HG02981 (cell line): ENCODE results near the gene FILIP1.

ENCODE experiments used
- ATAC-seq: cut with Tn5 transposase; IDR thresholded peaks from one replicate; pipeline ENCODE4 v1.9.1; 2021; ENCODE audit warnings: mild to moderate bottlenecking, moderate library complexity; ENCODE audit not compliant: unreplicated experiment

The FILIP1 gene

GRCh38 chr6:75494290-75494689 lies 690 bp upstream of the FILIP1 start:
- ATAC-seq = no peak

DNA sequence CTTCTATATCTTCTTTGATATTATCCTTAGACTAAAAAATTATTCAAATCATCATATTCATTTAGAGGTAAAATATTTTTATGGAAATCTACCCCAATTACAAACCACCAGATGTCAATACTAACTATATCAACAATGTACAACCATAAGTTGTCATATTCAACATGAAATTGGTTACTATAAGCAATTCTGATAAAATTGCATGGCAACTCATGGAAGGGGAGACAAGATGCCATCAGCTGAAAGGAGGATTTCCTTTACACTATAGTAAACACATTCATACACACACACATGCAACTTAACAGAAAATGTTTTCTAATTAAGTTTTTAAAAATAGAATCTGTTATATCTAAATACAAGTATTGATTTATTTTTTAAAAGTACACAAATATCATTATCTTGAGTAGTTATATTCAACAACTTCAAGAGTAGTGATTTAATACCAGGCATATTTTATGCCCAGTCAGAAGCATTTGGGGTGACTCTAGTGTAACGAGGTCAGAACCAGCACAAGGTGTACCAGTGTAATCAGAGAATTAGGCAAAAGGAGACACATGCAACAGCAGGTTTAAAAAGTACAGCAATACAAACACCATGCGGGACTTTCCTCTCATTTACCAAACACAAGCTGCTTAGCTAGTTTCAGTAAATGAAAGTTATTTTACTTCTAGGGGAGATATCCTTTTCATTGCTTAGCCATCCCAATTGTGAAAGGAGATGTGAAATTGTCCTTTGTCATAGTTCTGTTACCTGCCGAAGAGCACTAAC lies 1.0 kb downstream of the FILIP1 start:
- ATAC-seq = no peak

DNA sequence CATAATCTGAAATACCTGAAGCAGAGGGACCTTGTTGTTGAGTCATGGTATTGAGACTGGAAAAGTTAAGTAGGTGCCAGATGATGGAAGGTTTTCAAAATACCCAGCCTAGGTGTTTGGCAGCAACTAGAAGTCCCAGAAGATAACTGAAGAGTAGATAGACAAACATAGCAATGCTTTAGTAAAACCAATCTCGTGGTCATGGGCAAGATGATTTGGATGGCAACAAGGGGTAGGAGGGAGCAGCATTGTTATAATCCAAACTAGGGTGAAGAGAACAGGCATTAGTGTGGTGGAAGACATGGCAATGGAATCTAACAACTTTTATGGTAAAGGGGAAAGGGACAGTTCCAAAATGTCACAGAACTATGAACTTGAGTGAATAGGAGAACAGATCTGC lies 2.3 kb downstream of the FILIP1 start:
- ATAC-seq = no peak

- ATAC-seq = no peak
Observed at GRCh38 chr6:75490706-75491105, 2.9 kb downstream of the FILIP1 start.

DNA sequence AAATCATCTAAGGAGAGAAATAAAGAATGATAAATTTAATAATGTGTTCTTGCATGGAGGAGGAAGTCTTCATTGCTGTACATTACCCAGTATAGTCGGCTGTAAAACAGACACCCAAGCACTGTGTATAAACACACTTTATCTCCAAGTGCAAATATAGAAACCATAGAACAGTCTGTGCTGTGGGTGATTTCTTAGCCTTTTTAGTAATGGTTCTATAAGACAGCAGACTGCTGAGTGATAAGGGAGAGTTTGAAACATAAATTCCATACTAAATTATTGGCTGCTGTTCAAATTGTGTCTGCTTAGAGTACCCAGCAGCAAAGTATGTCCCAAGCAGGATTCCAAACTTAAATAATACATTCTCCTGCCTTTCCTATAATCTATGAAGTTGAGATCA lies 4.6 kb downstream of the FILIP1 start:
- no peak for ATAC-seq

GRCh38 chr6:75488033-75488432 lies 5.6 kb downstream of the FILIP1 start:
- ATAC-seq = no peak

DNA sequence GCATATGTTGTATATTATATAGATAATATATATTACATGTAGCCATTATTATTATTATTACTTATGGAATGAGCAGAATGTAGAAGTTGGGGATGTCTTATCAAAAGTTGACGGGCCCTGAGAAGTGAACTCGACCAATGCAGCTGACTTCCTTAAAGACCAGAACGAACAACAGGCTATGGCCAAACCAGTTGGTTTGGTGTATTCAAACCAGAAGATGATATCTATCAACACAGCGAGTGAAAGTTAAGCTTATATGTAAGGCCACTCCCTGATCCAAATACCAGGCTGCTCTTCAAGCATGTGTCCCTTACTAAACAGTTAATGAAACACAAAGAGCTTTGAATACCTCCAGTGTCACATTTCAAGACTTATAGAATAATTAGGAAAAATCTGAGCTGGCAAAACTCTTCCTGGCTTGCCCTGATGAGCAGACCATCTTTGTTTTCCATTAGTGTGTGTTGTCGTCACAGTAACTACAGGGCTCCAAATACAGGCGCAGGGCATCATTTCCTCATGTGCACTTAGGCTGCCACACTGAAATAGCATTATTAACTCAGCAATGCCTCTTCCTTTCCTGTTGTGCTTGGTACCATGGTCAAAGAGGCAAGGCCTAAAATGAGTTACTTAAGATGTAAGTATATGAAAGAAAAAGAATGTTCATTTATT lies 6.6 kb downstream of the FILIP1 start:
- no peak for ATAC-seq

- ATAC-seq = peak; percentile 100
Observed at GRCh38 chr6:75484535-75484934, 9.1 kb downstream of the FILIP1 start.

DNA sequence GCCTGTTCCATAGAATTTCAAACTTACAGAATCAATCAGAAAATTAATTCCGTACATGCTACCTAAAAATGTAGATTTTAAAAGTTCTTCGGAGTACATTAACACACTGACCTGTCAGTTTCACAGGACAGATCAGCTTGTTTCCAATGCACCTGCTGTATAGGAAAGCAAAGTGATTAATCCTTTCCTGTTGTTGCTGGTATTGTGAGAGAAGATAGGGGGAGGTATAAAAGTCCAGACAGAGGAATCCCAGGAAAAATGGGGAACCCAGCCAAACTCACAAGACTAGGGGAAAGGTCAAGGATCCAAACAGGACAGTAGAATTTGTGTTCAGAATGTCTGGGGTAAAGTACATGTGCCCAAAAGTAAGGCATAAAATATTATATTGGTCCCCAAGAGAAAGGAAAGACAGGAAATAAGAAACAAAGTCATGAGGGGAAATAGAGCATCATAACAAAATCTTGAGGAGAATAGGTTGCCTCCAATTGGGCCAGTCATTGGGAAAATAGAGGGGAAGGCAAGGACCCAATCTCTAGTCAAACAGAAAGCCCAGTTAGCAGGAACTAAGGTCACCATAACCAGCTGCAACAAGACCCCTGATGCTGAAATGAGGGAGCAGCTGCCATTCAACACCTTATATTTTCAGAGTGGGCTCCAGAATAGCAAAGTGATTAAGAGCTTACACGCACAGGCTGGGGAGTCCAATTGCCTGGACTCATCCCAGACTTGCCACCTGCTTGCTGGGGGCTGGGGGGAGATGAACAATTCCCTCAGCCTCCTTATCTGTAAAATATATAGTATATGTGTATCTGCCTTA lies 10.3 kb downstream of the FILIP1 start:
- no peak for ATAC-seq

DNA sequence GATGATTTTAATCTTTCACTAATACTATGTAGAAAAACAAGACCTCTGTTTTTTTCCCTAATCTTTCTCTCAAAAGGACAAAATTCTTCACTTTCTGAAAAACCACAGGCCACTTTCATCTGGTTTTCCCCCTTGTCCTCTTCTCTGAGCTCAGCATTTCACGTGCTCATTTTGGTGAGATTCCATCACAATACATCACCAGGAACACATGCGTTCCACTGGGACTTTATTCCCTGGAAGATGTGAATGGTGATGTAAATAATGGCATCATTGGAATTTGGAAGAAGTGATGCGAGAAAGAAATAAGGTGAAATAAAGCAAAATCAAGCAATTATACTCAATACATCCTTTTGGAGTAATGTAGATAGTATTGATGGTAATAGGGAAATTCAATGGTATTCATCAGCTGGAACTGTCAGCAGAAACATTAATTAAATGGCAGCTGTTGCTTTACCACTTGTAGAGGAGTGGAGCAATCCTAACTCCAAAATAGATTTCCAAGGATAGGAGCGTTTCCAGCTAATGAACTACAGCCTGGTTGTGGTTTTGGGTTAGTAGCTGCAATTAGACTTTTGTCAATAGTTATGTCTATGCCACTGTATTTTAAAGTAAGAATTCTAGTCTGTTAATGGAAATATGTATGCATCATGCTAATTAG lies 11.5 kb downstream of the FILIP1 start:
- no peak for ATAC-seq

DNA sequence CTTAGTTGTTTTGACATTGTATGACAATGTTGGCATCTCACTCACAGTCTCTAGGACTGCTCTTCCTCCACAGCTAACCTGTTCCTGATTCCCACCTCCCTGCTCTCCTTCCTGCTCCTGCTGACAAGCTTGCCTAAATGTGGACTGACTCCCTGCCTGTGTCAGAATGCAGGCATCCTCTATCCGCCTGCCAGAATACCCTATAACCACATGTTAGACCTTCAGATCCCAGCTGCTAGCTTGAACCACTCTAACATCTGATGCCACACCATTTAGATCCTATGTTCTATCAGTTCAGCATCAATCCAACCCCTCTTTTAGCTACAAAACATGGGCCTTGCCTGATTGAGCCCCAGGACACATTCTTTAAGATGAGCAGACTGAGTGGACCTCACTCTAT lies 12.2 kb downstream of the FILIP1 start:
- no peak for ATAC-seq

DNA sequence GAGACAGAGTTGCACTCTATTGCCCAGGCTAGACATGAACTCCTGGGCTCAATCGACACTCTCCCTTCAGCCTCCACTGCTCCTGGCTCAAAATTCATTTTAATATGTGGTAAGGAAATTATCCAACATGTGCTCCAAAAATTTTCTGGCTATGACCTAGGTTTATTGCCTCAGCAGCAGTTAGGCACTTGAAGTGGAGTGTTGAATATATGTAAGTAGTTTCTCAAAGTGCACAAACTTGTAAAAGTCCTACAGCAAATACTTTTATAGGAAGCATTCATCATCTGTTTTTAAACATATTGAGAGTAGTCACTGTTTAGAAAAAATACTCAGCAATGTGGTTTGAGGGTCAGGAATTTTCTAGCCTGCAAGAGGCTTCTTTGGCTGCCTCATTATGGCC lies 13.2 kb downstream of the FILIP1 start:
- ATAC-seq = no peak

DNA sequence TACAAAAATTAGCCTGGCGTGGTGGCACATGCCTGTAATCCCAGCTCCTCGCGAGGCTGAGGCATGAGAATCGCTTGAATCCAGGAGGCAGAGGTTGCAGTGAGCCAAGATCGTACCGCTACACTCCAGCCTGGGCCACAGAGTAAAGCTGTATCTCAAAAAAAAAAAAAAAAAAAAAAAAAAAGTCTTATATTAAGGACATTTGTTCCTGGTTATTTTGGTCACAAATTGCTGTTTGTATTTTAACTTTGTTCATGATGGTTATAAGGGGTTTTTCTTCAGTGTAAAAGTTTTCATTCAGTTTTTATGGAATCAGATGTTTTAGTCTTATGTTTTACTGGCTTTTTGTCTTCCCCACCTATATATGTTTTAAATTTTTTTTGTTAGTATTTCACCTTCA lies 13.9 kb downstream of the FILIP1 start:
- ATAC-seq = no peak

- ATAC-seq = no peak
Observed at GRCh38 chr6:75478929-75479328, 14.7 kb downstream of the FILIP1 start.

- ATAC-seq = peak; percentile 77
Observed at GRCh38 chr6:75472885-75473284, 20.7 kb downstream of the FILIP1 start.

GRCh38 chr6:75467966-75468365 lies 25.6 kb downstream of the FILIP1 start:
- ATAC-seq = no peak

DNA sequence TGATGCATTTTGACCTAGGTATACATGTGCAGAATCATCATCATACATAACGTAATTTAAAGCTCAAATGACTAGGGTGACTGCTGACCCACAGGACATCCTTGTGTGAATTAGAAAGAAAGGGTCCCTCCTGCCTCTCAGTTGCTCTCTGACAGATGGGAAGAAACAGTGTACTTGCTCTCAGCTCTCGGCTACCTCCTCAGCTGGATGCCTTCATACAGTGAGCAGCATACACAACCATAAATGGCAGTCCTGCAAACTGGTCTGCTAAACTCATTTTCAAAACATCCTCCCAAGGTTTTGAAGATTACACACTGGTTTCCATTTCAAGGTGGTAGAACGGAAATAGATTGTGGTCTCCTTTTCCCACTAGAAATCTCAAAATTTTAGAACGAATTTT lies 26.3 kb downstream of the FILIP1 start:
- ATAC-seq = no peak

- ATAC-seq = no peak
Observed at GRCh38 chr6:75466636-75467035, 27.0 kb downstream of the FILIP1 start.

- ATAC-seq = no peak
Observed at GRCh38 chr6:75463908-75464307, 29.7 kb downstream of the FILIP1 start.

- no peak for ATAC-seq
Observed at GRCh38 chr6:75463061-75463460, 30.5 kb downstream of the FILIP1 start.

DNA sequence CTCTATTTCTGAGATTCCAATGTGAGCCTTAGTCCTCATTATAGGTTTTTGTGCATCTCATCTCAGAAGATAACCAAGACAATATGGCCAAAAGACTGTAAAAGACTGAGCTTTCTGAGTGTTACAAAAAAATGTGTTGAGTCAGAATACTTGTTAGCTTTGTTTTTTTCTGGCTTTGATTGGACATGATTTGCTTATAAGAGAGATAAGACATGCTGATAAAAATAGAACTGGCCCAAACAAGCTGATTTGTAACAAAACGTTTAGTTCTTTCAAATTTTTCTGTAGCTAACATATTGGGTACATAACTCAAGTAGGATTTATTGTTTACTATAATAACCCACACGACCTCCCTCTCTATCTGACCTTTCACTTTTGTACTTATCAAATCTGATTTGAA lies 32.9 kb downstream of the FILIP1 start:
- no peak for ATAC-seq
